ENCODE results near the gene RAPGEF2.

DNA sequence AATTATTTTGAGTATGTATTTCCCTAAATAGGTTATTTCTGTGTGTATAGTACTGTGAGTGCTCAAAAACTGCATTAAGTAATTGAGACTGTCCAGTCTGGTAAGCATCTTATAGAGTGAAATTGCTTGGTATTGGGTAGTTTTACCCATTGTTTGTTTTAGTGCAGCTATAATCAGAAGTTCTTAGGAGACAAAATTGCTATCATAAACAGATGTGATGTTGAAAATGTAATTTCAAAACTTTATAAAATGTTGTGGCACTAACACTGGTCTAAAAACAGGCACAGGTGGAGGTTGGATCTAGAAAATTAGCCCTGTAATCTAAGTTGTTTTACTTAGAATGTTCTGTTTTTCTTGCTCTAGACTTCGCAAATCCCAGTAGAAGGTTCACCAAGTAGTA lies 46.8 kb downstream of the RAPGEF2 start:
- TF ChIP-seq, protein P1, sequence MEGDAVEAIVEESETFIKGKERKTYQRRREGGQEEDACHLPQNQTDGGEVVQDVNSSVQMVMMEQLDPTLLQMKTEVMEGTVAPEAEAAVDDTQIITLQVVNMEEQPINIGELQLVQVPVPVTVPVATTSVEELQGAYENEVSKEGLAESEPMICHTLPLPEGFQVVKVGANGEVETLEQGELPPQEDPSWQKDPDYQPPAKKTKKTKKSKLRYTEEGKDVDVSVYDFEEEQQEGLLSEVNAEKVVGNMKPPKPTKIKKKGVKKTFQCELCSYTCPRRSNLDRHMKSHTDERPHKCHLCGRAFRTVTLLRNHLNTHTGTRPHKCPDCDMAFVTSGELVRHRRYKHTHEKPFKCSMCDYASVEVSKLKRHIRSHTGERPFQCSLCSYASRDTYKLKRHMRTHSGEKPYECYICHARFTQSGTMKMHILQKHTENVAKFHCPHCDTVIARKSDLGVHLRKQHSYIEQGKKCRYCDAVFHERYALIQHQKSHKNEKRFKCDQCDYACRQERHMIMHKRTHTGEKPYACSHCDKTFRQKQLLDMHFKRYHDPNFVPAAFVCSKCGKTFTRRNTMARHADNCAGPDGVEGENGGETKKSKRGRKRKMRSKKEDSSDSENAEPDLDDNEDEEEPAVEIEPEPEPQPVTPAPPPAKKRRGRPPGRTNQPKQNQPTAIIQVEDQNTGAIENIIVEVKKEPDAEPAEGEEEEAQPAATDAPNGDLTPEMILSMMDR (conservative IDR thresholded peaks at IDR 0.05) = no peak
- TF ChIP-seq EZH2 (IDR thresholded peaks at IDR 0.05; ENCODE audit: low read depth) = no peak

Measured in PC-9 (cell line).